Fibroblast of mammary gland (primary cell): ENCODE measurements around the gene BRPF3.

Experiments
- DNase-seq: peaks from one replicate; pipeline ENCODE4 v3.0.0-alpha.2; 2010; ENCODE audit warnings: low read depth
- H3K4me3 ChIP-seq: 2 replicates; pipeline ENCODE4 v1.5.1; 2011; ENCODE audit warnings: low read depth, mild to moderate bottlenecking, low read length, moderate library complexity; ENCODE audit not compliant: control insufficient read depth
- TF ChIP-seq, protein P1 (sequence below): conservative IDR thresholded peaks from 2 replicates; pipeline ENCODE4 v1.5.1; 2011; ENCODE audit warnings: low read depth, low read length, inconsistent platforms; ENCODE audit not compliant: control insufficient read depth, insufficient read depth

Gene BRPF3

DNA sequence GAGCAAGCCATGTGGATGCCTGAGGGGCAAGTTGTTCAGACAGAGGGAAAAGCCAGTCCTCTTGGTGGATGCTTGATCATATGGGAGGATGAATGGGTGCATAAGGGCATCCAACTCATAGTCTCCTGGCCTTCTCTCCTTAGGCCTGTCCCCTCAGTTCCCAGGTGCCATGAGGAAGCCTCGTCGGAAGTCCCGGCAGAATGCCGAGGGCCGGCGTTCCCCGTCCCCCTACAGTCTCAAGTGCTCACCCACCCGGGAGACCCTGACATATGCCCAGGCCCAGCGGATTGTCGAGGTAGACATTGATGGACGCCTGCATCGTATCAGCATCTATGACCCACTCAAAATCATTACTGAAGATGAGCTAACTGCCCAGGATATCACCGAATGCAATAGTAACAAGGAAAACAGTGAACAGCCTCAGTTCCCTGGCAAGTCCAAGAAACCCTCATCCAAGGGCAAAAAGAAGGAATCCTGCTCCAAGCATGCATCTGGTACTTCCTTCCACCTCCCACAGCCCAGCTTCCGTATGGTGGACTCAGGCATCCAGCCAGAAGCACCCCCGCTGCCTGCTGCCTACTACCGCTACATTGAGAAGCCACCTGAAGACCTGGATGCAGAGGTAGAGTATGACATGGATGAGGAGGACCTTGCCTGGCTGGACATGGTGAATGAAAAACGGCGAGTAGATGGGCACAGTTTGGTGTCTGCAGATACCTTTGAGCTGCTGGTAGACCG is 3.8 kb downstream of the BRPF3 start:
- H3K4me3 ChIP-seq: no peak overlapping the region
- TF ChIP-seq, protein P1, sequence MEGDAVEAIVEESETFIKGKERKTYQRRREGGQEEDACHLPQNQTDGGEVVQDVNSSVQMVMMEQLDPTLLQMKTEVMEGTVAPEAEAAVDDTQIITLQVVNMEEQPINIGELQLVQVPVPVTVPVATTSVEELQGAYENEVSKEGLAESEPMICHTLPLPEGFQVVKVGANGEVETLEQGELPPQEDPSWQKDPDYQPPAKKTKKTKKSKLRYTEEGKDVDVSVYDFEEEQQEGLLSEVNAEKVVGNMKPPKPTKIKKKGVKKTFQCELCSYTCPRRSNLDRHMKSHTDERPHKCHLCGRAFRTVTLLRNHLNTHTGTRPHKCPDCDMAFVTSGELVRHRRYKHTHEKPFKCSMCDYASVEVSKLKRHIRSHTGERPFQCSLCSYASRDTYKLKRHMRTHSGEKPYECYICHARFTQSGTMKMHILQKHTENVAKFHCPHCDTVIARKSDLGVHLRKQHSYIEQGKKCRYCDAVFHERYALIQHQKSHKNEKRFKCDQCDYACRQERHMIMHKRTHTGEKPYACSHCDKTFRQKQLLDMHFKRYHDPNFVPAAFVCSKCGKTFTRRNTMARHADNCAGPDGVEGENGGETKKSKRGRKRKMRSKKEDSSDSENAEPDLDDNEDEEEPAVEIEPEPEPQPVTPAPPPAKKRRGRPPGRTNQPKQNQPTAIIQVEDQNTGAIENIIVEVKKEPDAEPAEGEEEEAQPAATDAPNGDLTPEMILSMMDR: no peak
- DNase-seq: no peak

DNA sequence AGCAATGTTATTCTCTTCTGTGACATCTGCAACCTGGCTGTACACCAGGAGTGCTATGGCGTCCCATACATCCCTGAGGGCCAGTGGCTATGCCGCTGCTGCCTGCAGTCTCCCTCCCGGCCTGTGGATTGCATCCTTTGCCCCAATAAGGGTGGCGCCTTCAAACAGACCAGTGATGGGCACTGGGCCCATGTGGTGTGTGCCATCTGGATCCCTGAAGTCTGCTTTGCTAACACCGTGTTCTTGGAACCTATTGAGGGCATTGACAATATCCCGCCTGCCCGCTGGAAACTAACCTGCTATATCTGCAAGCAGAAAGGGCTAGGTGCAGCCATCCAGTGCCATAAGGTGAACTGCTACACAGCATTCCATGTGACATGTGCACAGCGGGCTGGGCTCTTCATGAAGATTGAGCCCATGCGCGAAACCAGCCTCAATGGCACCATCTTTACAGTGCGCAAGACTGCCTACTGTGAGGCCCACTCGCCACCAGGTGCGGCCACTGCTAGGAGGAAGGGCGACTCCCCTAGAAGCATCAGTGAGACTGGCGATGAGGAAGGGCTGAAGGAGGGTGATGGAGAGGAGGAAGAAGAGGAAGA is 4.6 kb downstream of the BRPF3 start:
- TF ChIP-seq, protein P1: no peak
- no peak for DNase-seq
- H3K4me3 ChIP-seq: no peak overlapping the region

DNA sequence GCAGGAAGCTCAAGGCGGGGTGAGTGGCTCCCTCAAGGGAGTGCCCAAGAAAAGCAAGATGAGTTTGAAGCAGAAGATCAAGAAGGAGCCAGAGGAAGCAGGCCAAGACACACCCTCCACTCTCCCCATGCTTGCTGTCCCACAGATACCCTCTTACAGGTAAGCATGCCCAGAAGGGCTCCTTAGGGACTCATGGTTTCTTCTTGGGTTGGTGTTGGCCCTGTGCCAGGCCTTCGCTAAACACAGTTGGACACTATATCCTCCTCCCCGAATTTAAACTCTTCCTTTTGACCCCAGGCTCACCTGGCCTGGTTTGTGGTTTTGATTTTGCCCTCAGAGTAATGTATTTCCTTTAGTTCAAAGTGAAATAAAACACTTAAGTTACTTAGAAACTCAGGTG is 5.1 kb downstream of the BRPF3 start:
- H3K4me3 ChIP-seq: no peak overlapping the region
- DNase-seq: no peak
- TF ChIP-seq, protein P1: no peak

DNA sequence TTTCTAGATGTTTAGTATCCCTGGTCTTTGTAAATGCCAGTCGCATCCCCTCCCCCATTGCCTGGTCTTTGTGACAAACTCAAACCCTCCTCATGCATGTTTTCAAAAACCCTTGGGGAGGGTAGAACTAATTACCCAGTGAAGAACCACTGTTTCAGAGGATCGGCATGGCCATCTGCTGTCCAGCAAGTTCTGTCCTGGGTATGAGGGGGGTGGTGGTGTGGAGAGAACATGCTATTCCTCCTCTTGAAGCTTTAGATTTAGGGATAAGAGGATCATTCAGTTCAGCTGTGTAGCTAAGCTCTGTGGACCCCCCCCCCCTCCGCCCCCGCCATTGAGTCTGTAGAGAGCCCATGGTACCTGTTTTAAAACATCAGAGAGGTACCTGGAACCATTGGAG is 5.6 kb downstream of the BRPF3 start:
- H3K4me3 ChIP-seq: no peak overlapping the region
- no peak for DNase-seq
- TF ChIP-seq, protein P1: no peak

DNA sequence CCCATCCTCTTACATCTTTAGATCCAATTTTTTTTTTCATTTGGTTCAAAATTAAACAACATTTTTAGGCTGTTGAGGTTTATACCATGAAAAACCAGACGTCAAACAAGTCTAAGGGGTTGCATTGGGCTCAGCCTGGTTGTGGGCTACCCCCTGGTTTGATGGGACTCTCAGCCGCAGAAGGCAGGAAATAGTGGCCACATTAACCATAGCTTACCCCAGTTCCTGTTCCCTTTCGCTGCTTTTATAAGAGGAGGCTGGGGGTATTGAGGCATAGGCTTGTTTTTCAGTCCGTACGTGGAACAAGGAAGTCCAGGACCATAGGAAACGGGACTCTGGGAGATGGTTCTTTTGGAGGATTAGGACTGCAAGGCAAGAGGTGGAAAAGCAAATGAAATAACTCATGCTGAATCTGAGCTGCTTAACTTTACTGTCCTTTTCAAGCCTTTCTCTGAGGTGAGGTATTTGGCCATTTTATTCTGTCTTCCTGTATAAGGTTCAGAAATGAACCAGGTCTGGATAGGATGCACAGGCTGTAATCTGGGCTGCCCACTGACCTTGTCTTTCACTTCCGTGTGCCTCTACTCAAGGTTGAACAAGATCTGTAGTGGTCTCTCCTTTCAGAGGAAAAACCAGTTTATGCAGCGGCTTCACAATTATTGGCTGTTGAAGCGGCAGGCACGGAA is 7.7 kb downstream of the BRPF3 start:
- DNase-seq: no peak
- H3K4me3 ChIP-seq: no peak overlapping the region
- TF ChIP-seq, protein P1: no peak

DNA sequence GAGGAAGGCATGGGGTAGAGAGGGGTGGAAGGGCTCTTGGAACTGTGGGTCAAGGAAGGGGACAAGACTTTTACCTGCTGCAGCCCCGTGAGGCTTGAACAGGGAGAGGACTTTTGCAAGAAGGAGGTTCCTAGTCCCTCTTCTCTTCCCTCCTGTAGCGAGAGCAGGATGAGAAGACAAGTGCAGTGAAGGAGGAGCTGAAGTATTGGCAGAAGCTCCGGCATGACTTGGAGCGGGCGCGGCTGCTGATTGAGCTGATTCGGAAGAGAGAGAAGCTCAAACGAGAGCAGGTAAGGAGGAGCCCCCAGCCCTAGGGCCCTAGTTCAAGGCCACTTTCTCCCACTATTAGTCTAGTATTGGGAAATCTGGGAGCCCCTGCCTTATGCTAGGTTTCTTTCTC is 10.6 kb downstream of the BRPF3 start:
- TF ChIP-seq, protein P1: no peak
- H3K4me3 ChIP-seq: no peak overlapping the region
- no peak for DNase-seq
